HUES6 (cell line): ENCODE data around the gene C12orf56.

Experiments used
- H3K27ac ChIP-seq: 2 replicates; pipeline ENCODE4 v1.7.0; 2013; ENCODE audit warnings: low read depth, mild to moderate bottlenecking, low read length, inconsistent platforms
- H3K27me3 ChIP-seq: 2 replicates; pipeline ENCODE4 v1.6.1; 2013; ENCODE audit warnings: low read length; ENCODE audit not compliant: control insufficient read depth, insufficient read depth
- H3K36me3 ChIP-seq: 2 replicates; pipeline ENCODE4 v1.6.1; 2013; ENCODE audit warnings: low read length; ENCODE audit not compliant: control insufficient read depth, insufficient read depth
- H3K4me1 ChIP-seq: 2 replicates; pipeline ENCODE4 v1.6.1; 2013; ENCODE audit warnings: low read length; ENCODE audit not compliant: control insufficient read depth, insufficient read depth
- H3K4me3 ChIP-seq: 2 replicates; pipeline ENCODE4 v1.5.1; 2013; ENCODE audit warnings: low read depth, low read length
- H3K9ac ChIP-seq: one replicate; pipeline ENCODE4 v1.6.1; 2013; ENCODE audit warnings: mild to moderate bottlenecking, low read length
- H3K9me3 ChIP-seq: 2 replicates; pipeline ENCODE4 v1.6.1; 2013; ENCODE audit warnings: low read depth, low read length; ENCODE audit not compliant: control insufficient read depth, insufficient read depth

The C12orf56 gene, protein sequence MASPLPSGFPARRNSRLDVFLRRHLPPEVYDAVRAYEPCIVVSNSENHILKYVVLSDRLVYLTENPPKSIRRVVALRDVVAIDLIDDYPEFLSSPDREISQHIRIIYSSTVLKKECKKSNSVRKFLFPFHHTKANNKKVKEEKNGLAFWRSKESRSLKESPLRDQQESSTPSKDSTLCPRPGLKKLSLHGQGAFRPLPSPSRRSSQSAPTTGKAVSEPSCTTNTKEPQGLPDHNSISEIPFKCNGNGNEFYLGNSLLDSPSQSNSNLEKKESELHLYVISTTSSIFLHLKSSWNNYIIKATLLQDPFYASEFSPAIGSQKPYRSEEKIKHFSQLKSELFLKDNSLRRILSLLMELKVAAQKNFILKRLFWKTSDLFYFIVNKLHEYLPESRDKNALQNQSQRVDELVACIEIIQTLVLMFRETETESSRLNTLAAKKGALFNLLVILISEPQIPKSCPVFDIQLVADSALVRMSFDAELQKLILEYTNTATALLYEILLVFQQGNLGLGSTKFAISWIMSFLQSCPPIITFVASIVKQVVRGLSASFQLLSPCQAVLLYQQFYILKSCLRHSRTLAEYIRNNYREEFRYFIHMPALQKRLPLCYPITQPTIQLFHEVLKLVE

DNA sequence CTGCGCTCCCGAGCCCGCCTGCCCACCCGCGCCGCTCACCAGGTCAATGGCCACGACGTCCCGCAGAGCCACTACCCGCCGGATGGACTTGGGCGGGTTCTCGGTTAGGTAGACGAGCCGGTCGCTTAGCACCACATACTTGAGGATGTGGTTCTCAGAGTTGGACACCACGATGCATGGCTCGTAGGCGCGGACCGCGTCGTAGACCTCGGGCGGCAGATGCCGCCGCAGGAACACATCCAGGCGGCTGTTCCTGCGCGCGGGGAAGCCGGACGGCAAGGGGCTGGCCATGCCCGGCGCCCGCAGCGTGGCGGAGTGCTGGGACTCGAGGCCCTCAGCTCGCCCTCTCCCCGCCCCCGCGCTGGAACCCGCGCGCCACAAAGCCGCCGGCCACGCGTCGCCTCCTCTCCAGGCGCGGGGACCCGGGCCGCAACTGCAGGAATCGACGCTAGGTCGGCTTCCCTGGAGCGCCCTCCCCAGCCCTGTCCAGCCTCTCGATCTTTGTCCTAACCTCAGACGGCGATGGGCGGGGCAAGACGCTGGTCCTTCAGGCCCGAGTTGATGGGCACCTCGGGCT lies at the start of gene C12orf56:
Gene C12orf56 (minus strand): TSS at position 484 of the 577 bp plus-strand sequence. CDS start 193 bp downstream, at position 291.
- H3K4me3 ChIP-seq, result peak within 1 kb of the TSS; percentile 48
- H3K27ac ChIP-seq, result no peak within 1 kb of the TSS
- H3K9ac ChIP-seq, result no peak within 1 kb of the TSS

GRCh38 chr12:64440100-64440499 lies 49.5 kb upstream of the C12orf56 start:
- peaks cover 94% of the 10 kb centered on the region for H3K36me3 ChIP-seq
- no peak overlapping the region for H3K9ac ChIP-seq
- no peak overlapping the region for H3K27ac ChIP-seq
- no peak overlapping the region for H3K4me3 ChIP-seq
- no peaks in the 10 kb centered on the region for H3K9me3 ChIP-seq
- H3K27me3 ChIP-seq, result no peaks in the 10 kb centered on the region
- H3K4me1 ChIP-seq, result no peaks in the 10 kb centered on the region

More for the DNA sequence above, at the start of gene C12orf56:
- peaks cover 17% of the 10 kb centered on the region; the same call in 1 of the 2 replicates for H3K27me3 ChIP-seq
- H3K9me3 ChIP-seq, result no peaks in the 10 kb centered on the region
- no peaks in the 10 kb centered on the region for H3K36me3 ChIP-seq
- H3K4me1 ChIP-seq, result no peaks in the 10 kb centered on the region

GRCh38 chr12:64433915-64434314 lies 43.4 kb upstream of the C12orf56 start:
- no peak overlapping the region for H3K9ac ChIP-seq
- peaks cover 98% of the 10 kb centered on the region for H3K36me3 ChIP-seq
- no peaks in the 10 kb centered on the region for H3K27me3 ChIP-seq
- no peaks in the 10 kb centered on the region for H3K4me1 ChIP-seq
- no peak overlapping the region for H3K4me3 ChIP-seq
- no peaks in the 10 kb centered on the region for H3K9me3 ChIP-seq
- no peak overlapping the region for H3K27ac ChIP-seq

- Histone ChIP-seq H3K27ac (no peak overlapping the region), H3K27me3 (no peaks in the 10 kb centered on the region), H3K4me3 (no peak overlapping the region), H3K4me1 (no peaks in the 10 kb centered on the region), H3K9ac (no peak overlapping the region), H3K36me3 (peaks cover 98% of the 10 kb centered on the region), H3K9me3 (no peaks in the 10 kb centered on the region)
These were observed 41.2 kb upstream of the C12orf56 start for GRCh38 chr12:64431791-64432190.

GRCh38 chr12:64430886-64431285 lies 40.3 kb upstream of the C12orf56 start:
- Histone ChIP-seq H3K36me3 (peaks cover 99% of the 10 kb centered on the region), H3K9ac (no peak overlapping the region), H3K4me3 (no peak overlapping the region), H3K9me3 (no peaks in the 10 kb centered on the region), H3K4me1 (no peaks in the 10 kb centered on the region), H3K27me3 (no peaks in the 10 kb centered on the region), H3K27ac (no peak overlapping the region)

GRCh38 chr12:64428956-64429355 lies 38.4 kb upstream of the C12orf56 start:
- no peaks in the 10 kb centered on the region for H3K9me3 ChIP-seq
- peaks cover 100% of the 10 kb centered on the region for H3K36me3 ChIP-seq
- no peak overlapping the region for H3K4me3 ChIP-seq
- H3K9ac ChIP-seq, result no peak overlapping the region
- H3K27ac ChIP-seq, result no peak overlapping the region
- H3K4me1 ChIP-seq, result no peaks in the 10 kb centered on the region
- H3K27me3 ChIP-seq, result no peaks in the 10 kb centered on the region

DNA sequence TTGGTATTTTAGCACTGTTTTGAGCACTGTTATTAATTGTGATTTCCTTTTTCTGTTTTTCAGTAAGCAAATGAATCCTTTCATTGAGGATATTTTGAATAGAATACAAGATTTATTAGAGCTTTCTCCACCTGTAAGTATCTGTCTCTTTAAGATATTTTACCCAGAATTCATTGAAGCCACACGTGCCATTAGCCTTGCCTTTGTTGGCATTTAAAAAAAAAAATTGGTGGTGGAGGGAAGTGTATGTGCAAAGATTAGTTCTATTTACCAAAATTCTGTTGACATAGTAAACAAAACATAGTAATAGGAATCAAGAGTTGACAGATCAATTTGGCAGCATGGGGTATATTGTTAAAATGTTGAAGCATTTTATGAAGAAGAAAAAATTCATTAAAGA lies 37.4 kb upstream of the C12orf56 start:
- Histone ChIP-seq H3K36me3 (peaks cover 99% of the 10 kb centered on the region), H3K9ac (no peak overlapping the region), H3K4me1 (no peaks in the 10 kb centered on the region), H3K27me3 (no peaks in the 10 kb centered on the region), H3K27ac (no peak overlapping the region), H3K4me3 (no peak overlapping the region), H3K9me3 (no peaks in the 10 kb centered on the region)

GRCh38 chr12:64419696-64420095 lies 29.1 kb upstream of the C12orf56 start:
- H3K4me3 ChIP-seq, result no peak overlapping the region
- no peak overlapping the region for H3K27ac ChIP-seq
- H3K9ac ChIP-seq, result no peak overlapping the region
- no peaks in the 10 kb centered on the region for H3K27me3 ChIP-seq
- H3K9me3 ChIP-seq, result no peaks in the 10 kb centered on the region
- H3K4me1 ChIP-seq, result no peaks in the 10 kb centered on the region
- peaks cover 98% of the 10 kb centered on the region for H3K36me3 ChIP-seq

DNA sequence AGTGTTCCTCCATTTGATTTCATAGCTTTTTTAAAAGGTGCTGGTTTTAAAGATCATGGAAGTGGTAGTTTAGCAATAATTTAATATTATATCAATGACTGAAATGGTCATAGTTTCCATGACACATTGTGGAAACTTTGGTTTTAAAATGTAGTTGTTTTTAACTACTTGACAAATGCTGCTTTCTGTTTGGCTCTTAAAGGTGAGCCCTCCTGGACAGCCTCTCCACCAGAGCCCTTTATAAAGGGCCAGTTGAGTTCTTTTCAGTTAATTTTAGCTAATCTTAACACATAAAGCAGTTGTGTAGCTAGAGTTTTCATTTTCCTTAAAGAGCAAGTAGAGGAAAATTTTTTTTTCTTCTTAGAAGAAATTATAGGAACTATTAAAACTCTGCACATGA lies 27.7 kb upstream of the C12orf56 start:
- Histone ChIP-seq H3K27ac (no peak overlapping the region), H3K4me1 (no peaks in the 10 kb centered on the region), H3K9ac (no peak overlapping the region), H3K4me3 (no peak overlapping the region), H3K9me3 (no peaks in the 10 kb centered on the region), H3K27me3 (no peaks in the 10 kb centered on the region), H3K36me3 (peaks cover 98% of the 10 kb centered on the region)

DNA sequence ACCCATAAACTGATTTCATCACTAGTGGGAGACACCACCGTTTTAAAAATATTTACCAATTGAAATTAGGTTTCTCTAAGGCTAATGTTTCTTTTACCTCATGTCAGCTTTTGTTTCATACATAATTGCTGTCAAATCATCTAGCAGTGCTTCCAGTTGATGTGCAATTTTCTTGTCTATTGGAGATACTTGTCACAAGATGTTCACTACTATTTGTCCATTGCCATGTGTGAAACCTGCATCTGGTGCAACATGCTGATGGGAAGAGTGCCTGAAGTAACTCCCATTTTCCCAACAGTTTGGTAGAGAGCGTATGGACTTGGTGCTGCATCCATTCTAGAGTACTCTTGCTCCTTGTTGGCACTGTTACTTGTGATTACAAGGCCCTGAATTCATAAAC lies 23.3 kb upstream of the C12orf56 start:
- H3K4me3 ChIP-seq, result no peak overlapping the region
- H3K4me1 ChIP-seq, result no peaks in the 10 kb centered on the region
- no peak overlapping the region for H3K27ac ChIP-seq
- H3K9ac ChIP-seq, result no peak overlapping the region
- peaks cover 94% of the 10 kb centered on the region for H3K36me3 ChIP-seq
- H3K27me3 ChIP-seq, result no peaks in the 10 kb centered on the region
- H3K9me3 ChIP-seq, result no peaks in the 10 kb centered on the region

- H3K9me3 ChIP-seq, result no peaks in the 10 kb centered on the region
- peaks cover 83% of the 10 kb centered on the region for H3K36me3 ChIP-seq
- H3K4me3 ChIP-seq, result no peak overlapping the region
- 0 out of 2 replicates have a peak, but pooled peaks cover 9% of the 10 kb centered on the region for H3K4me1 ChIP-seq
- H3K27me3 ChIP-seq, result no peaks in the 10 kb centered on the region
- no peak overlapping the region for H3K9ac ChIP-seq
- H3K27ac ChIP-seq, result no peak overlapping the region
These were observed 21.9 kb upstream of the C12orf56 start for GRCh38 chr12:64412459-64412858.
